ENCODE measurements around the gene SYNE2. TPM values are rescaled to one million over a fixed set of nuclear protein-coding genes. Genes with fewer than 3 reads are reported as not detected.

SYNE2 gene
- total and polyA plus RNA-seq, 4 donors: 12.0 to 79.9 (median 19.5) TPM

DNA sequence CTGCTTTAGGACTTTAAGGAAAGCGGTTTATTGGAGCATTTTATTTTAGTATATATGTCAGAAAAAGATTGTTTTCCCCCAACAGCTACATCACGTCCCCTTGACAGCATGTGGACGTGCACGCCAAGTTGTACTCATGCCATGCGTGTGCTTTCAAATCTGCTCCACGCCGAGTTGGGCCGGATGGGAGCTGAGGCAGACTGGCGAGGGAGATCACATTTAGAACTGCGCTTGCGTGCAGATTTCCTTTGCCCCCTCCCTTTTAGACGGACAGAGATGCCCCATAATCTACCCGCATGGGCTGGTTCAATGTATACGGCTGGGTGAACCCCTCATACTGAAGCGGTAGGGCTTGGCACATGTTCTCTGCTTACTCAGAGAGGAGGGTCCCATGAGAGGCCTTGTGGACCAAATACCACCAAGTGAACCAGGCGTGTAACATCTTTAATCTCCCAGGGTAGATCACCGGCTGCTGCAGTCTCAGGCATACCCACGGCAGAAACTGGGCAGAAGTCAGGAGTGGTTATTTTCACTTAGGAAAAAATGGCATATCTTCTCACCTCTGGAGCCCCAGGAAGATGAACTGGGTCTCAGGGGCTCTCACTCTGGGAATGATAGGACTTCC lies 349.2 kb downstream of the SYNE2 start:
- no peak for DNase-seq (ENCODE audit: low spot score)
- H3K4me1 ChIP-seq (ENCODE audit: control insufficient read depth in 4 of 4, insufficient read depth in 4 of 4, low read length in 3 of 4): no peaks in the 10 kb centered on the region
- no peak overlapping the region for H3K27ac ChIP-seq (ENCODE audit: low read depth in 1 of 2, low read length in 2 of 2)
- H3K9me3 ChIP-seq (ENCODE audit: control insufficient read depth in 4 of 4, low read length in 3 of 4): no peaks in the 10 kb centered on the region
- TF ChIP-seq TAF1 (conservative IDR thresholded peaks at IDR 0.05): no peak
- TF ChIP-seq, protein P1, sequence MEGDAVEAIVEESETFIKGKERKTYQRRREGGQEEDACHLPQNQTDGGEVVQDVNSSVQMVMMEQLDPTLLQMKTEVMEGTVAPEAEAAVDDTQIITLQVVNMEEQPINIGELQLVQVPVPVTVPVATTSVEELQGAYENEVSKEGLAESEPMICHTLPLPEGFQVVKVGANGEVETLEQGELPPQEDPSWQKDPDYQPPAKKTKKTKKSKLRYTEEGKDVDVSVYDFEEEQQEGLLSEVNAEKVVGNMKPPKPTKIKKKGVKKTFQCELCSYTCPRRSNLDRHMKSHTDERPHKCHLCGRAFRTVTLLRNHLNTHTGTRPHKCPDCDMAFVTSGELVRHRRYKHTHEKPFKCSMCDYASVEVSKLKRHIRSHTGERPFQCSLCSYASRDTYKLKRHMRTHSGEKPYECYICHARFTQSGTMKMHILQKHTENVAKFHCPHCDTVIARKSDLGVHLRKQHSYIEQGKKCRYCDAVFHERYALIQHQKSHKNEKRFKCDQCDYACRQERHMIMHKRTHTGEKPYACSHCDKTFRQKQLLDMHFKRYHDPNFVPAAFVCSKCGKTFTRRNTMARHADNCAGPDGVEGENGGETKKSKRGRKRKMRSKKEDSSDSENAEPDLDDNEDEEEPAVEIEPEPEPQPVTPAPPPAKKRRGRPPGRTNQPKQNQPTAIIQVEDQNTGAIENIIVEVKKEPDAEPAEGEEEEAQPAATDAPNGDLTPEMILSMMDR (IDR thresholded peaks at IDR 0.05; ENCODE audit: low read depth, low read length, missing input control): no peak
- no peak for TF ChIP-seq HNF4G (IDR thresholded peaks at IDR 0.05)
- TF ChIP-seq, protein P2, sequence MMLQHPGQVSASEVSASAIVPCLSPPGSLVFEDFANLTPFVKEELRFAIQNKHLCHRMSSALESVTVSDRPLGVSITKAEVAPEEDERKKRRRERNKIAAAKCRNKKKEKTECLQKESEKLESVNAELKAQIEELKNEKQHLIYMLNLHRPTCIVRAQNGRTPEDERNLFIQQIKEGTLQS (IDR thresholded peaks at IDR 0.05): no peak
- TF ChIP-seq RXRA (IDR thresholded peaks at IDR 0.05): no peak
- TF ChIP-seq, protein P3, sequence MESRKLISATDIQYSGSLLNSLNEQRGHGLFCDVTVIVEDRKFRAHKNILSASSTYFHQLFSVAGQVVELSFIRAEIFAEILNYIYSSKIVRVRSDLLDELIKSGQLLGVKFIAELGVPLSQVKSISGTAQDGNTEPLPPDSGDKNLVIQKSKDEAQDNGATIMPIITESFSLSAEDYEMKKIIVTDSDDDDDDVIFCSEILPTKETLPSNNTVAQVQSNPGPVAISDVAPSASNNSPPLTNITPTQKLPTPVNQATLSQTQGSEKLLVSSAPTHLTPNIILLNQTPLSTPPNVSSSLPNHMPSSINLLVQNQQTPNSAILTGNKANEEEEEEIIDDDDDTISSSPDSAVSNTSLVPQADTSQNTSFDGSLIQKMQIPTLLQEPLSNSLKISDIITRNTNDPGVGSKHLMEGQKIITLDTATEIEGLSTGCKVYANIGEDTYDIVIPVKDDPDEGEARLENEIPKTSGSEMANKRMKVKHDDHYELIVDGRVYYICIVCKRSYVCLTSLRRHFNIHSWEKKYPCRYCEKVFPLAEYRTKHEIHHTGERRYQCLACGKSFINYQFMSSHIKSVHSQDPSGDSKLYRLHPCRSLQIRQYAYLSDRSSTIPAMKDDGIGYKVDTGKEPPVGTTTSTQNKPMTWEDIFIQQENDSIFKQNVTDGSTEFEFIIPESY (IDR thresholded peaks at IDR 0.05): no peak
- TF ChIP-seq GABPA (IDR thresholded peaks at IDR 0.05 in 1 of 2, conservative IDR thresholded peaks at IDR 0.05 in 1 of 2): no peak
- TF ChIP-seq EGR1 (IDR thresholded peaks at IDR 0.05; ENCODE audit: low read depth in 2 of 2): no peak
- TF ChIP-seq FOXA2 (IDR thresholded peaks at IDR 0.05): no peak
- TF ChIP-seq, protein P4, sequence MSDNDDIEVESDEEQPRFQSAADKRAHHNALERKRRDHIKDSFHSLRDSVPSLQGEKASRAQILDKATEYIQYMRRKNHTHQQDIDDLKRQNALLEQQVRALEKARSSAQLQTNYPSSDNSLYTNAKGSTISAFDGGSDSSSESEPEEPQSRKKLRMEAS (IDR thresholded peaks at IDR 0.05): no peak
- no peak for TF ChIP-seq YY1 (IDR thresholded peaks at IDR 0.05)
- TF ChIP-seq HNF4A (conservative IDR thresholded peaks at IDR 0.05): no peak
- TF ChIP-seq RAD21 (IDR thresholded peaks at IDR 0.05): no peak
- TF ChIP-seq, protein P5, sequence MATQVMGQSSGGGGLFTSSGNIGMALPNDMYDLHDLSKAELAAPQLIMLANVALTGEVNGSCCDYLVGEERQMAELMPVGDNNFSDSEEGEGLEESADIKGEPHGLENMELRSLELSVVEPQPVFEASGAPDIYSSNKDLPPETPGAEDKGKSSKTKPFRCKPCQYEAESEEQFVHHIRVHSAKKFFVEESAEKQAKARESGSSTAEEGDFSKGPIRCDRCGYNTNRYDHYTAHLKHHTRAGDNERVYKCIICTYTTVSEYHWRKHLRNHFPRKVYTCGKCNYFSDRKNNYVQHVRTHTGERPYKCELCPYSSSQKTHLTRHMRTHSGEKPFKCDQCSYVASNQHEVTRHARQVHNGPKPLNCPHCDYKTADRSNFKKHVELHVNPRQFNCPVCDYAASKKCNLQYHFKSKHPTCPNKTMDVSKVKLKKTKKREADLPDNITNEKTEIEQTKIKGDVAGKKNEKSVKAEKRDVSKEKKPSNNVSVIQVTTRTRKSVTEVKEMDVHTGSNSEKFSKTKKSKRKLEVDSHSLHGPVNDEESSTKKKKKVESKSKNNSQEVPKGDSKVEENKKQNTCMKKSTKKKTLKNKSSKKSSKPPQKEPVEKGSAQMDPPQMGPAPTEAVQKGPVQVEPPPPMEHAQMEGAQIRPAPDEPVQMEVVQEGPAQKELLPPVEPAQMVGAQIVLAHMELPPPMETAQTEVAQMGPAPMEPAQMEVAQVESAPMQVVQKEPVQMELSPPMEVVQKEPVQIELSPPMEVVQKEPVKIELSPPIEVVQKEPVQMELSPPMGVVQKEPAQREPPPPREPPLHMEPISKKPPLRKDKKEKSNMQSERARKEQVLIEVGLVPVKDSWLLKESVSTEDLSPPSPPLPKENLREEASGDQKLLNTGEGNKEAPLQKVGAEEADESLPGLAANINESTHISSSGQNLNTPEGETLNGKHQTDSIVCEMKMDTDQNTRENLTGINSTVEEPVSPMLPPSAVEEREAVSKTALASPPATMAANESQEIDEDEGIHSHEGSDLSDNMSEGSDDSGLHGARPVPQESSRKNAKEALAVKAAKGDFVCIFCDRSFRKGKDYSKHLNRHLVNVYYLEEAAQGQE (IDR thresholded peaks at IDR 0.05): no peak
- no peak overlapping the region for H3K4me3 ChIP-seq (ENCODE audit: low read depth in 1 of 3, low read length in 3 of 3)
- H3K9ac ChIP-seq (ENCODE audit: low read depth in 1 of 2, low read length in 2 of 2): no peak overlapping the region
- H3K36me3 ChIP-seq (ENCODE audit: control insufficient read depth in 4 of 4, insufficient read depth in 3 of 4, low read depth in 1 of 4, low read length in 3 of 4): peaks cover 3 to 23% (median 18%) of the 10 kb centered on the region in 4 donors
- WGBS: 93% methylated on average over 18 of the region's 18 CpGs
- H3K27me3 ChIP-seq (ENCODE audit: control insufficient read depth in 4 of 4, insufficient read depth in 4 of 4, low read length in 3 of 4): no peaks in the 10 kb centered on the region

DNA sequence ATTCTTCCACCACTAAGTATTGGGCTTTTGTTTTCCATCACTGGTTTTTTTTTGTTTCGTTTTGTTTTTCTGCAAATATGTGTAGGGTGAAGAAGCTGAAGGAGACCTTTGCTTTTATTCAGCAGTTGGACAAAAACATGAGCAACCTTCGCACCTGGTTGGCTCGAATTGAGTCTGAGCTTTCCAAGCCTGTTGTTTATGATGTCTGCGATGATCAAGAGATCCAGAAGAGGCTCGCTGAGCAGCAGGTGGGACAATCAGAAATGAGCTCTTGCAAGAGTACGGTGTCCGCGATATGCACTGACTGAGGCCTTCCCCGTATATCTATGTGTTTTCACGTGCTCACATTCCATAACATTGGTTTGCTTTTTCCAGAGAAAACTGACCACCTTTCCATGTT lies 349.9 kb downstream of the SYNE2 start:
- no peak overlapping the region for H3K4me3 ChIP-seq (ENCODE audit: low read depth in 1 of 3, low read length in 3 of 3)
- H3K27ac ChIP-seq (ENCODE audit: low read depth in 1 of 2, low read length in 2 of 2): no peak overlapping the region
- no peaks in the 10 kb centered on the region for H3K4me1 ChIP-seq (ENCODE audit: control insufficient read depth in 4 of 4, insufficient read depth in 4 of 4, low read length in 3 of 4)
- 83% methylated on average over 10 of the region's 10 CpGs for WGBS
- no peak for DNase-seq (ENCODE audit: low spot score)
- H3K9ac ChIP-seq (ENCODE audit: low read depth in 1 of 2, low read length in 2 of 2): no peak overlapping the region
- no peaks in the 10 kb centered on the region for H3K9me3 ChIP-seq (ENCODE audit: control insufficient read depth in 4 of 4, low read length in 3 of 4)
- no peaks in the 10 kb centered on the region for H3K27me3 ChIP-seq (ENCODE audit: control insufficient read depth in 4 of 4, insufficient read depth in 4 of 4, low read length in 3 of 4)
- H3K36me3 ChIP-seq (ENCODE audit: control insufficient read depth in 4 of 4, insufficient read depth in 3 of 4, low read depth in 1 of 4, low read length in 3 of 4): peaks cover 3 to 21% (median 17%) of the 10 kb centered on the region in 4 donors
- TF ChIP-seq NR2F2 (IDR thresholded peaks at IDR 0.05) (no peak), EGR1 (IDR thresholded peaks at IDR 0.05; ENCODE audit: low read depth in 2 of 2) (no peak), RXRA (IDR thresholded peaks at IDR 0.05) (no peak), SP1 (IDR thresholded peaks at IDR 0.05) (no peak), RAD21 (IDR thresholded peaks at IDR 0.05) (no peak)
- TF ChIP-seq, protein P1 (IDR thresholded peaks at IDR 0.05; ENCODE audit: low read depth, low read length, missing input control): no peak
- TF ChIP-seq, protein P3 (IDR thresholded peaks at IDR 0.05): no peak

Data from liver (tissue), 9 donors.